Non-pigmented ciliary epithelial cell (primary cell): Measurements from ENCODE around the gene RND1.
A peak's percentile ranks its signal among the peaks of the same experiment; 100 is the strongest.
"Not testable (repeated sequence)": the region's sequence is repeated elsewhere in the genome, so short reads cannot be mapped to it uniquely, and the experiment has no call there.

Experiments used
- DNase-seq: peaks from one replicate; pipeline ENCODE4 v3.0.0-alpha.2; 2010; ENCODE audit warnings: low read depth

The RND1 gene

DNA sequence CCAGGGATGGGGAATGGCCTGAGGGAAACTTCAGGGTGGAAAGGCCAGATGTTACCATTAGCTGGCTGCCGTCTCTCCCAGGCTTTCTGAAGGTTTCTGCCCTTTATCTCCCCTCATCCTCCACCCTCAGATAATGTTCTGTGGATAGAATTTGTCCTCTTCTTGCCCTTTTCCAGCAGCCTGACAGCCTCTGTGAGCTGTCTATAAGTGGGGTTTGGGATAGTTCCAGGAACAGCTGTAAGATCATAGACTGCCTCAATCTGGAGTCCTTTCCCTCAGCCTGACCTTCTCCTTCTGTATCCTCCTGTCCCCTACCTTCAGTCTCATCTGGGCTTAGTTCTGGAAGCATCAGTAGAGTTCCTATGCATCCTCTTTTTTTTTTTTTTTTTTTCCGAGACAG lies 2.8 kb upstream of the RND1 start:
- no peak for DNase-seq

DNA sequence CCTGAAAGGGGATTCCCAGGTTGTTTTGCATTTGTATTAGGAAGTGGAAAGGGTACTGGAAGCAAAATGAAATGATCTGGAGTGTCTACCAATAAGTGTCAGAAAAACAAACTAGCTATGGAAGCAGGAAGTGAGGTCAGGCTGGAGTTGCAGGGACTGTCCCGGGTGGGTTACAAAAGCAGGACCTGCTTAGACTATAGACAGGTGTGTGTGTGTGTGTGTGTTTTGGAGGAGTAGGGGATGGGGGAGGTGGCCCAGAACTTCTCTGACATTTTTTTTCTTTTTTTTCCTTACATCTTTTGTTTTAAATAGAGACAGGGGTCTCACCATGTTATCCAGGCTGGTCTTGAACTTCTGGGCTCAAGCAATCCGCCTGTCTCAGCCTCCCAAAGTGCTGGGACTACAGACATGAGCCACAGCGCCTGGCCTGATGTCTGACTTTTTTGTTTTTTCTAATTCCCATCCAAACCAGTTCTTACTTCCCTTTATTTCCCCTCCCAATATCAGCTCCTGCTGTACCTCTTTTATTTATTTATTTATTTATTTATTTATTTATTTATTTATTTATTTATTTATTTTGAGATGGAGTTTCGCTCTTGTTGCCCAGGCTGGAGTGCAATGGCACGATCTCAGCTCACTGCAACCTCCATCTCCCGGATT lies 512 bp upstream of the RND1 start:
- no peak for DNase-seq

- no peak for DNase-seq
Measured at GRCh38 chr12:48863291-48863690, 2.4 kb downstream of the RND1 start.

- no peak for DNase-seq
Measured at GRCh38 chr12:48862760-48863159, 2.9 kb downstream of the RND1 start.

DNA sequence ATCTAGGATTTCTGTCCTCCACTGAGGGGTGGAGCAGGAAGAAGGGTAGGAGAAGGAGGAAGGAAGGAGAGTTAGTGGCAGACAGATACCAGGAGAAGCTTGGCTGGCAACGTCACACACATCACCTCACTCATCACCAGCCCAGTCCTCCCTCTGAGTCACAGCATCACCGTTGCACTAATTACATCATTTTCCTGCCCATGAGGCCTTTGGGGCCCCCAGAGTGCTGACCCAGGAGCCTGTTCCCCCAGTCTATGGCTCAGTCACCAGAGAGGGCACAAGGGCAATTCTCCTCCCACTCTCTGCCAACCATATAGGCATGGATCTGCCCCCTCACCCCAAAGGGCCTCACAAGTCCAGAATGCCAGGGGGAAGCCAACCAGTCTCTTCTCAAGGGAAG lies 4.6 kb downstream of the RND1 start:
- DNase-seq: no peak

GRCh38 chr12:48860236-48860635 lies 5.4 kb downstream of the RND1 start:
- not testable (repeated sequence) for DNase-seq

DNA sequence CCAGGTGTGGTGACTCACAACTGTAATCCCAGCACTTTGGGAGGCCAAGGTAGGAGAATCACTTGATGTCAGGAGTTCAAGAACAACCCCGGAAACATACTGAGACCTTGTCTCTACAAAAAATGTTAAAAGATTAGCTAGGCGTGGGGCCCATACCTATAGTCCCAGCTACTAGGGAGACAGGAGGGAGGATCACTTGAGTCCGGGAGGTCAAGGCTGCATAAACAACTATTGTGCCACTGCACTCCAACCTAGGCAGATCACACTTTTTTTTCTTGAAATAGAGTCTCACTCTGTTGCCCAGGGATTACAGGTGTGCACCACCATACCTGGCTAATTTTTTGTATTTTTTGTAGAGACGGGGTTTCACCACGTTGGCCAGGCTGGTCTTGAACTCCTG lies 6.1 kb downstream of the RND1 start:
- no peak for DNase-seq

DNA sequence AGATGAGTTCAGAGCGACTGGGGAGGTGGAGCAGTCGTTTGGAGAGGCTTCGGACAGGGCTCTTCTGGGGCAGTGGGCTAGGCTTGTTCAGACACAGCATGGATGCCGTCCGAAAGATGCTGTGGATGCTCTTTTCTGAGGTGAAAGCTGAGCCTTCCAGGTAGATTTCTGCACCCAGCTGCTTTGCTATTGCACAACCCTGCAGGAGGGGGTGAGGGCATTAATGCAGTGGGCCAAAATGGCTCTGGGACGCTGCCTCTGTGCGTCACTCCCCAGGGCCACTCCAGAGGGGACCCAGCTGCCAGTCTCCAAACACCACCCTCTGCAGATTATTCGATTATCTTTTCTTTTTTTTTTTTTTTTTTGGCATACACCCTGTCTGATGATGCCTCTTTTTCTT lies 7.6 kb downstream of the RND1 start:
- DNase-seq: no peak

DNA sequence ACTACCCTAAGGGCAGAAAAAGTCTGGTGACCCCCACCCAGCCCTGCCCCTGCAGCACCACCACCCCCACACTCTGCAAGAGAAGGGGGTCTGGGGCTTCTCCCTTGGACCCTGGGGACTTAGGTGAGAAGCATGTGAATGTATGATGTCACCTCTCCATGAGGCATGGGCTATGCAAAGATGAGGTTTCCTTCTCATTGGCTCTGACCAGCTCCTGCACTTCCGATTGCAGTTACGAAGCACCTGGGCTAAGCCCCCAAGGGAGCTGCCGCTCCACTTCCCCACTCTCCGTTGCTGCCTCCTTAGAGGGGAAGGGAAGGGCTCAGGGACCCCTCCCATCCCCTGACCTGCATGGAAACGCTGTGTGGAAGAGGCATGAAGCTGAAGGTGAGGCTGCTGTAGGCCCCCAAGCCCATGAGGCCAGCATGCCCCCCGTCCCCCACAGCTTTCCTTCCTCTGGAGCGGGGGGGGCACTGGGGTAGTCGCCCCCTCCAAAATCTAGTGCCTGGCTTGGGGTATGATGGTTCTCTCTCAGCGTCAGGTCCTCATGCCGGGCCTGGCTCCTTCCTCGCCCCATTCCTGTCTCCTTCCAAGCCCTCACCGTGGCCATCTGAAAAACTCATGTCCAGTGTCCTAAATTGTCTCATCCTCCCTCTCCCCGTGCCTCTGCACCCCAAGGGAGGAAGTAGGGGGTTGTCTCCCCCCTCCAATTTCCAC lies 8.2 kb downstream of the RND1 start:
- DNase-seq: no peak

DNA sequence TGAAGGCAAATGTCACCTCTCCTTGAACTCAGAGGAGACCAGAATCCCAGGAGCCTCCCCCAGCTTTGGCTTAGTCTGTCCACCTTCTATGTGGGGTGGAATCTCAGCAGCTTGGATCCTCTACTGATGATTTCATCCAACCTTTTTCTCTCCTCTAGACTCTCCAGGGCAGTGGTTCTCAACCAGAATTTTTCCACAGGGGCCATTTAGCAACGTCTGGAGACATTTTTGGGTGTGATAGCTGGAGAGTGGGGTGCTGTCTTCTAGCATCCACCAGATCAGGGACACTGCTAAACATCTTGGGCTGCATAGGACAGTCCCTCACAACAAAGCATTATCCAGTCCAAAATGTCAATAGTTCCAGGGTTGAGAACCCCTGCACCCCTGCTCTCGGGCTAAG lies 9.3 kb downstream of the RND1 start:
- DNase-seq: no peak

DNA sequence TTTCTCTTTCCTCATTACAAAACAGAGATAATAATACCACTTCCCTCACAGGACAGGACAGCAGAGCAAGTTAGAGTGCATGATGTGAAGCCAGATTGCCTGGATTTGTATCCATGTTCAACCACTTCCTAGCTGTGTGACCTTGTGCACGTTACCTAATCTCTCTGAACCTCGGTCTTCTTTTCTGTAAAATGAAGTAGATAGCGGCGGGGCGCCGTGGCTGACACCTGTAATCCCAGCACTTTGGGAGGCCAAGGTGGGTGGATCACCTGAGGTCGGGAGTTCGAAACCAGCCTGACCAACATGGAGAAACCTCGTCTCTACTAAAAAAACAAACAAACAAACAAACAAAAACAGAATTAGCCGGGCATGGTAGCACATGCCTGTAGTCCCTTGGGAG lies 10.7 kb downstream of the RND1 start:
- DNase-seq: not testable (repeated sequence)

DNA sequence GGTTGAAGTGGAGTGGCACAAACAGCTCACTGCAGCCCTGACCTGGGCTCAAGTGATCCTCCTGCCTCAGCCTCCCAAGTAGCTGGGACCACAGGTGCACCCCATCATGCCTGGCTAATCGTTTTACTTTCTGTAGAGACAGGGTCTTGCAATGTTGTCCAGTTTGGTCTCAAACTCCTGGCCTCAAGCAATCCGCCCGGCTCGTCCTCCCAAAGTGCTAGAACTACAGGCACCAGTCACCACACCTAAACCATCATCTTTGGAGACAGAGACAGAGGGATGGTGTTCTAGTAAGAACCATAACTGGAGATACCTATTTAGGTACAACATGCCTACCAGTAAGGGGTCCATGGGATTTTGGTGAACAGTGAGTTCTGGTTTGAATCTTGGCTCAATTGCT lies 11.2 kb downstream of the RND1 start:
- no peak for DNase-seq

- peak; percentile 67 for DNase-seq
Measured at GRCh38 chr12:48852734-48853688, 12.7 kb downstream of the RND1 start.

DNA sequence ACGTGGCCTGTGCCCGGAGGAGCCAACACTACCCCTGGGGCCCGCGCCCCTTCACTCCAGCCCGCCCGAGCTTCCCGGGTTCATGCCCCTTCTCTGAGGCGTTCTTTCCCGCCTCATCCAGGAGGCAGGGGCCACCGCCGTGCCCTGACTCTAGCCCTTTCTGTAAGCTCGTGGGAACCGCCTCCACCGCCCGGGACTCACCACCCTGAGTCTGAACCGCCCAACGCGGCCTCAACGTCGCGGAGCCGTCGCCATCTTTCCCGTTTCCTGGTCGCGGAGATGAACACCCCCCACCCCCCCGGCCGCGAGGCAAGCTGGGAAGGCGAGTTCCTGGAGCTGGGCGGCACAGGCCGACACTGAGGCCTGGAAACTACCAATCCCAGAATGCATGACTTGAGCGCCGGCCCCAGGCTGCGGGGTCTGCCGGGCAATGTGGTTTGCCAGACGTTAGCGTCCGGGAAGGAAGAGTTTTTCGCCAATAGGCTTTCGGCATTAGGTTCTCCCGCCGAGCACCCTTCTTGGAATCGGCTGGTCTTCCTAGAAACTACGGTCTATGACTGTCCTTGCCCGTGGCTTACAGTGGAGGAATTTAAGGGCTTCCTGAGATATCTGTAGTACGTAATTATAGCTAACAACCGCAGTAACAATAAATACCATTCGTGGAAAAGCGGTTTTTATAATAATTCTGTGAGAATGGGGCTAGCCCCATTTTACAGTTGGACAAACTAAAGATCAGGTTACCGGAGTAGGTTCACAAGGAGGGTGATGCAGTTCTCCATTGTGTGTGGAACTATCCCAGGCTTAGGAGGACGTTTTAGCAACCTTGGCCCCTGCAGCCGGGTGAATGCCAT lies 13.6 kb downstream of the RND1 start, which contains the start of gene DDX23:
DDX23 (minus strand) TSS at position 281 of the 851 bp plus-strand sequence. CDS start 6,381 bp downstream, outside the sequence.
- peak; percentile 89 for DNase-seq

DNA sequence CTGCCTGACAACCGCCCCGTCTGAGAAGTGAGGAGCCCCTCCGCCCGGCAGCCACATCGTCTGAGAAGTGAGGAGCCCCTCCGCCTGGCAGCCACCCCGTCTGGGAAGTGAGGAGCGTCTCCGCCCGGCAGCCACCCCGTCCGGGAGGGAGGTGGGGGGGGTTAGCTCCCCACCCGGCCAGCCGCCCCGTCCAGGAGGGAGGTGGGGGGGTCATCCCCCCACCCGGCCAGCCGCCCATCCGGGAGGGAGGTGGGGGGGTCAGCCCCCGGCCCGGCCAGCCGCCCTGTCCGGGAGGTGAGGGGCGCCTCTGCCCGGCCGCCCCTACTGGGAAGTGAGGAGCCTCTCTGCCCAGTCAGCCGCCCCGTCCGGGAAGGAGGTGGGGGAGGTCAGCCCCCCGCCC lies 23.6 kb downstream of the RND1 start:
- not testable (repeated sequence) for DNase-seq

DNA sequence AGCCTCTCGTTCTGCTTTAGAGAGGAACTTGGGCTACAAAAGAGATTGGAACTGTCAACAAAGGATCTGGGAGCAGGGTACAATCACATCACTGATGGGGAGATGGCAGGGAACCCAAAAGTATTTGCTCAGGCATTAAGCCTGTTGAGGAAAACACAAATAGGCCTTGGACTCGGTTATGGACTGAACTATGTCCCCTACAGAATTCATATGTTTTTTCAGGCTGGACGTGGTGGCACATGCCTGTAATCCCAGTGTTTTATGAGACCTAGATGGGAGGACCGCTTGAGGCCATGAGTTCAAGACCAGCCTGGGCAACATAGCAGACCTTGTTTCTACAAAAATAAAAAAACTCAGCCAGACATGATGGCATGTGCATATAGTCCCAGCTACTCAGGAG lies 27.6 kb downstream of the RND1 start:
- DNase-seq: no peak

- no peak for DNase-seq
Measured at GRCh38 chr12:48832321-48833060, 33.2 kb downstream of the RND1 start.

- no peak for DNase-seq
Measured at GRCh38 chr12:48831257-48831656, 34.4 kb downstream of the RND1 start.

GRCh38 chr12:48828841-48829575 lies 36.7 kb downstream of the RND1 start:
- no peak for DNase-seq

GRCh38 chr12:48828293-48828692 lies 37.4 kb downstream of the RND1 start:
- no peak for DNase-seq
